GM12878 (cell line): ENCODE results near the gene ELP2. TPM values are rescaled to one million over a fixed set of nuclear protein-coding genes. Genes with fewer than 3 reads are reported as not detected.

ENCODE experiments used
- ATAC-seq: fragments of 200-7000 bp; cut with Tn5 transposase; 3 replicates; pipeline ENCODE4 v1.9.1; 2020; ENCODE audit warnings: mild to moderate bottlenecking, moderate library complexity
- BruUV-seq: library from RNA; stranded (reverse); fragments of 400-500 nt; replicated peaks from 2 replicates; lab custom pipeline; 2021; lab: Mats Ljungman, UMichigan
- CTCF ChIA-PET: fragments of 300-600 bp; sonication (Branson Sonifier 250); formaldehyde crosslinking; extraction: SDS; loops from one replicate; lab custom pipeline; 2021; ENCODE audit warnings: inconsistent platforms; lab: Yijun Ruan, JAX
- POLR2A ChIA-PET: fragments of 350-600 bp; formaldehyde crosslinking; extraction: SDS; loops from one replicate; lab custom pipeline; 2021; ENCODE audit warnings: inconsistent platforms; lab: Charles Lee
- RAD21 ChIA-PET: fragments of 300-600 bp; sonication (Branson Sonifier 250); formaldehyde crosslinking; loops from one replicate; lab custom pipeline; 2023; ENCODE audit warnings: antibody characterized with exemption; ENCODE audit not compliant: unreplicated experiment; lab: Charles Lee
- SMC1A ChIA-PET: fragments of 300-600 bp; sonication (Branson Sonifier 250); formaldehyde crosslinking; loops from one replicate; lab custom pipeline; 2023; ENCODE audit not compliant: unreplicated experiment, uncharacterized antibody; lab: Charles Lee
- DNase-seq: peaks from one replicate; pipeline ENCODE4 v3.0.0-alpha.2; 2011; ENCODE audit warnings: low read depth, low spot score
- FAIRE-seq: peaks from 3 replicates; lab custom pipeline; 2011; peaks lifted over from hg19 to GRCh38; lab: Jason Lieb, UNC
- H2AFZ ChIP-seq: 2 replicates; pipeline ENCODE4 v1.6.0; 2011; ENCODE audit warnings: low read depth, low read length, control low read depth; ENCODE audit not compliant: control insufficient read depth
- H3K27ac ChIP-seq: 2 replicates; pipeline ENCODE4 v1.5.1; 2011; ENCODE audit warnings: control low read depth; ENCODE audit not compliant: control insufficient read depth, insufficient read depth
- H3K27me3 ChIP-seq, 2 experiments: replicated peaks in 1 of 2; 2 replicates each; pipeline versions ENCODE4 v1.6.0 to v1.6.1; 2011; ENCODE audit warnings: low read length in 1 of 2; ENCODE audit not compliant: control insufficient read depth in 2 of 2, insufficient read depth in 2 of 2
- H3K36me3 ChIP-seq, 2 experiments: 2 replicates each; pipeline ENCODE4 v1.5.1; 2011; ENCODE audit warnings: low read length in 1 of 2; ENCODE audit not compliant: control insufficient read depth in 2 of 2, insufficient read depth in 2 of 2
- H3K4me1 ChIP-seq: 2 replicates; pipeline ENCODE4 v1.6.1; 2011; ENCODE audit warnings: mild to moderate bottlenecking, low read length, moderate library complexity, mixed read lengths; ENCODE audit not compliant: control insufficient read depth, insufficient read depth
- H3K4me2 ChIP-seq: 2 replicates; pipeline ENCODE4 v1.6.0; 2011; ENCODE audit warnings: control low read depth; ENCODE audit not compliant: control insufficient read depth, insufficient read depth
- H3K4me3 ChIP-seq: fragments of 200-600 bp; sonication (generic); 2 replicates; pipeline ENCODE4 v1.5.1; 2016
- H3K79me2 ChIP-seq: 2 replicates; pipeline ENCODE4 v1.6.0; 2011; ENCODE audit warnings: low read length; ENCODE audit not compliant: control insufficient read depth, insufficient read depth
- H3K9ac ChIP-seq: 2 replicates; pipeline ENCODE4 v1.8.0; 2011; ENCODE audit warnings: low read length, control low read depth, mixed read lengths; ENCODE audit not compliant: control insufficient read depth, insufficient read depth
- H3K9me3 ChIP-seq: replicated peaks from 3 replicates; pipeline ENCODE4 v1.5.1; 2011; ENCODE audit warnings: mild to moderate bottlenecking, low read length; ENCODE audit not compliant: control insufficient read depth, insufficient read depth
- H4K20me1 ChIP-seq: 2 replicates; pipeline ENCODE4 v1.6.0; 2011; ENCODE audit not compliant: control insufficient read depth, insufficient read depth
- BACH1 ChIP-seq: fragments of 450-650 bp; IDR thresholded peaks from 2 replicates; pipeline ENCODE4 v1.6.1; 2017; ENCODE audit warnings: mild to moderate bottlenecking, borderline replicate concordance
- BHLHE40 ChIP-seq, 2 experiments: fragments of 450-650 bp in 1 of 2; IDR thresholded peaks; 2 replicates each; pipeline ENCODE4 v1.6.1; 2011 to 2017; ENCODE audit warnings: low read depth in 2 of 2, borderline replicate concordance in 1 of 2, improper control_type of control experiment in 1 of 2, low read length in 1 of 2, mild to moderate bottlenecking in 1 of 2
- CREB1 ChIP-seq: IDR thresholded peaks from 2 replicates; pipeline ENCODE4 v1.6.1; 2012; ENCODE audit warnings: low read depth, mild to moderate bottlenecking, inconsistent platforms
- FOXM1 ChIP-seq: IDR thresholded peaks from 2 replicates; pipeline ENCODE4 v1.6.1; 2012; ENCODE audit warnings: low read depth, mild to moderate bottlenecking, inconsistent platforms, low read length, moderate library complexity
- KAT2A ChIP-seq: conservative IDR thresholded peaks from 2 replicates; pipeline ENCODE4 v1.6.1; 2011; ENCODE audit warnings: low read depth, low read length; ENCODE audit not compliant: control insufficient read depth
- NR2F1 ChIP-seq: fragments of 450-650 bp; conservative IDR thresholded peaks from 2 replicates; pipeline ENCODE4 v1.6.1; 2017; ENCODE audit warnings: mild to moderate bottlenecking
- PAX5 ChIP-seq: IDR thresholded peaks from 2 replicates; pipeline ENCODE4 v1.6.1; 2011; ENCODE audit warnings: low read depth, low read length, borderline replicate concordance
- SMARCA5 ChIP-seq: fragments of 450-650 bp; IDR thresholded peaks from 2 replicates; pipeline ENCODE4 v1.6.1; 2017; ENCODE audit warnings: mild to moderate bottlenecking
- SUPT20H ChIP-seq: IDR thresholded peaks from 2 replicates; pipeline ENCODE4 v1.6.1; 2011; ENCODE audit warnings: low read depth, mild to moderate bottlenecking, low read length, moderate library complexity, borderline replicate concordance; ENCODE audit not compliant: control insufficient read depth
- TAF1 ChIP-seq: IDR thresholded peaks from 2 replicates; pipeline ENCODE4 v1.6.1; 2011; ENCODE audit warnings: mild to moderate bottlenecking, low read depth, low read length, borderline replicate concordance
- ZNF24 ChIP-seq: fragments of 450-650 bp; IDR thresholded peaks from 2 replicates; pipeline ENCODE4 v1.6.1; 2017; ENCODE audit warnings: antibody characterized with exemption, mild to moderate bottlenecking
- ZNF274 ChIP-seq: IDR thresholded peaks from one replicate; pipeline ENCODE4 v1.8.0; 2011; ENCODE audit not compliant: insufficient read length, insufficient read depth
- WGBS: methylation state at CpG from one replicate; pipeline ENCODE4 v1.1.6; 2016; ENCODE audit warnings: low lambda C conversion rate; ENCODE audit not compliant: insufficient replicate concordance, insufficient coverage; ENCODE audit errors: missing lambda C conversion rate; 5-methylcytosine and 5-hydroxymethylcytosine counted together
- in situ Hi-C: fragments of 300-500 bp; cut with MboI; formaldehyde crosslinking; loops from 9 replicates; pipeline ENCODE4 v1.14.3; 2018; ENCODE audit warnings: mixed read lengths
- intact Hi-C: fragments of 100-400 bp; cut with micrococcal nuclease; formaldehyde crosslinking; loops from one replicate; pipeline ENCODE4 v1.14.2; 2022; ENCODE audit not compliant: unreplicated experiment
- polyA plus RNA-seq, 11 experiments: library from polyadenylated mRNA; depleted of rRNA in 4 of 11; unstranded in 6 of 11; stranded (reverse) in 5 of 11; fragments of >200 nt; fragmentation: Nextera tagmentation in 4 of 11; fragmentation: Illumina TruSeq in 1 of 11; extraction: Ambion mirVana in 4 of 11; extraction: Trizol in 1 of 11; gene quantifications; 1 replicate in 1 of 11; 2 replicates in 10 of 11; pipeline versions ENCODE4 v1.2.1 to v1.2.3, GENCODE V29; 2011 to 2016; ENCODE audit warnings: inconsistent platforms in 2 of 11, missing spikeins in 2 of 11, low read depth in 1 of 11
- total RNA-seq, 4 experiments: library from RNA; depleted of rRNA in 3 of 4; stranded (reverse); fragments of >200 nt in 3 of 4; fragmentation: Illumina TruSeq in 1 of 4; extraction: Trizol in 1 of 4; gene quantifications; 2 replicates each; pipeline versions ENCODE4 v1.2.1 to v1.2.3, GENCODE V29; 2013 to 2021
- TF ChIP-seq, protein P1 (sequence below): IDR thresholded peaks from 2 replicates; pipeline ENCODE4 v1.6.1; 2012; ENCODE audit warnings: mild to moderate bottlenecking, low read depth, low read length
- TF ChIP-seq, protein P2 (sequence below): fragments of 450-650 bp; IDR thresholded peaks from 2 replicates; pipeline ENCODE4 v1.6.1; 2016; ENCODE audit warnings: mild to moderate bottlenecking
- TF ChIP-seq, protein P3 (sequence below): fragments of 450-650 bp; IDR thresholded peaks from 2 replicates; pipeline ENCODE4 v1.6.1; 2017; ENCODE audit warnings: mild to moderate bottlenecking
- TF ChIP-seq, protein P4 (sequence below): IDR thresholded peaks from 2 replicates; pipeline ENCODE4 v1.6.1; 2011; ENCODE audit warnings: mild to moderate bottlenecking, low read depth, low read length, moderate library complexity; ENCODE audit not compliant: insufficient replicate concordance

Gene ELP2
- total and polyA plus RNA-seq, 10 of the 15 experiments (the other 5 are each of a cell fraction or from before 2014, with no cell fraction given): 56.9 to 134 (median 88.5) TPM

DNA sequence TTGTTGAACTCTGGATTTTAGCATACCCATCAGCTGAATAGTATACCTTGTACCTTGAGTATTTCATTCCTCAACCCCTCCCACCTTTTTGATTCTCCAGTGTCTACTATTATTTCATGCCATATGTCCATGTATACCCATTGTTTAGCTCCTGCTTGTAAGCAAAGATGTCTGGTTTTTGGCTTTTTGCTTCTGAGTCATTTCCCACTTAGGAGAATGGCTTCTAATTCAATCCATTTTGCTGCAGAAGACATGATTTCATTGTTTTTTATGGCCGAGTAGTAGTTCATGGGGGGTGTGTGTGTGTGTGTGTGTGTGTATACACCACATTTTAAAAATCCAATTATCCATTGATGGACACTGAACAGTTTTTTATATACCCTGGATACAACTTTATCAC is 33.3 kb downstream of the ELP2 start:
- SMC1A ChIA-PET: interaction anchor here (0.8 to 1.3 kb wide), 2 partner anchors 29 to 122 kb away, joined by 3 read pairs; no protein-coding TSS in a partner anchor
- CTCF ChIA-PET: interaction anchor here (1.9 kb wide), 1 partner anchor 122 kb away, joined by 8 read pairs; no protein-coding TSS in a partner anchor
- DNase-seq (no peak), FAIRE-seq (no peak)
- no peak overlapping the region for H3K27ac ChIP-seq
- no peak overlapping the region for H3K4me2 ChIP-seq
- H3K9me3 ChIP-seq: no peaks in the 10 kb centered on the region
- TF ChIP-seq ZNF24 (no peak), PAX5 (no peak), NR2F1 (no peak), ZNF274 (no peak), SMARCA5 (no peak), BACH1 (no peak), BHLHE40 (IDR thresholded peaks at IDR 0.05; ENCODE audit: borderline replicate concordance in 1 of 2, low read depth in 2 of 2, low read length in 1 of 2) (no peak), CREB1 (no peak), TAF1 (no peak), SUPT20H (no peak), KAT2A (no peak), FOXM1 (no peak)
- TF ChIP-seq, protein P1, sequence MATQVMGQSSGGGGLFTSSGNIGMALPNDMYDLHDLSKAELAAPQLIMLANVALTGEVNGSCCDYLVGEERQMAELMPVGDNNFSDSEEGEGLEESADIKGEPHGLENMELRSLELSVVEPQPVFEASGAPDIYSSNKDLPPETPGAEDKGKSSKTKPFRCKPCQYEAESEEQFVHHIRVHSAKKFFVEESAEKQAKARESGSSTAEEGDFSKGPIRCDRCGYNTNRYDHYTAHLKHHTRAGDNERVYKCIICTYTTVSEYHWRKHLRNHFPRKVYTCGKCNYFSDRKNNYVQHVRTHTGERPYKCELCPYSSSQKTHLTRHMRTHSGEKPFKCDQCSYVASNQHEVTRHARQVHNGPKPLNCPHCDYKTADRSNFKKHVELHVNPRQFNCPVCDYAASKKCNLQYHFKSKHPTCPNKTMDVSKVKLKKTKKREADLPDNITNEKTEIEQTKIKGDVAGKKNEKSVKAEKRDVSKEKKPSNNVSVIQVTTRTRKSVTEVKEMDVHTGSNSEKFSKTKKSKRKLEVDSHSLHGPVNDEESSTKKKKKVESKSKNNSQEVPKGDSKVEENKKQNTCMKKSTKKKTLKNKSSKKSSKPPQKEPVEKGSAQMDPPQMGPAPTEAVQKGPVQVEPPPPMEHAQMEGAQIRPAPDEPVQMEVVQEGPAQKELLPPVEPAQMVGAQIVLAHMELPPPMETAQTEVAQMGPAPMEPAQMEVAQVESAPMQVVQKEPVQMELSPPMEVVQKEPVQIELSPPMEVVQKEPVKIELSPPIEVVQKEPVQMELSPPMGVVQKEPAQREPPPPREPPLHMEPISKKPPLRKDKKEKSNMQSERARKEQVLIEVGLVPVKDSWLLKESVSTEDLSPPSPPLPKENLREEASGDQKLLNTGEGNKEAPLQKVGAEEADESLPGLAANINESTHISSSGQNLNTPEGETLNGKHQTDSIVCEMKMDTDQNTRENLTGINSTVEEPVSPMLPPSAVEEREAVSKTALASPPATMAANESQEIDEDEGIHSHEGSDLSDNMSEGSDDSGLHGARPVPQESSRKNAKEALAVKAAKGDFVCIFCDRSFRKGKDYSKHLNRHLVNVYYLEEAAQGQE: no peak
- TF ChIP-seq, protein P2, sequence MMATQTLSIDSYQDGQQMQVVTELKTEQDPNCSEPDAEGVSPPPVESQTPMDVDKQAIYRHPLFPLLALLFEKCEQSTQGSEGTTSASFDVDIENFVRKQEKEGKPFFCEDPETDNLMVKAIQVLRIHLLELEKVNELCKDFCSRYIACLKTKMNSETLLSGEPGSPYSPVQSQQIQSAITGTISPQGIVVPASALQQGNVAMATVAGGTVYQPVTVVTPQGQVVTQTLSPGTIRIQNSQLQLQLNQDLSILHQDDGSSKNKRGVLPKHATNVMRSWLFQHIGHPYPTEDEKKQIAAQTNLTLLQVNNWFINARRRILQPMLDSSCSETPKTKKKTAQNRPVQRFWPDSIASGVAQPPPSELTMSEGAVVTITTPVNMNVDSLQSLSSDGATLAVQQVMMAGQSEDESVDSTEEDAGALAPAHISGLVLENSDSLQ: no peak
- TF ChIP-seq, protein P3, sequence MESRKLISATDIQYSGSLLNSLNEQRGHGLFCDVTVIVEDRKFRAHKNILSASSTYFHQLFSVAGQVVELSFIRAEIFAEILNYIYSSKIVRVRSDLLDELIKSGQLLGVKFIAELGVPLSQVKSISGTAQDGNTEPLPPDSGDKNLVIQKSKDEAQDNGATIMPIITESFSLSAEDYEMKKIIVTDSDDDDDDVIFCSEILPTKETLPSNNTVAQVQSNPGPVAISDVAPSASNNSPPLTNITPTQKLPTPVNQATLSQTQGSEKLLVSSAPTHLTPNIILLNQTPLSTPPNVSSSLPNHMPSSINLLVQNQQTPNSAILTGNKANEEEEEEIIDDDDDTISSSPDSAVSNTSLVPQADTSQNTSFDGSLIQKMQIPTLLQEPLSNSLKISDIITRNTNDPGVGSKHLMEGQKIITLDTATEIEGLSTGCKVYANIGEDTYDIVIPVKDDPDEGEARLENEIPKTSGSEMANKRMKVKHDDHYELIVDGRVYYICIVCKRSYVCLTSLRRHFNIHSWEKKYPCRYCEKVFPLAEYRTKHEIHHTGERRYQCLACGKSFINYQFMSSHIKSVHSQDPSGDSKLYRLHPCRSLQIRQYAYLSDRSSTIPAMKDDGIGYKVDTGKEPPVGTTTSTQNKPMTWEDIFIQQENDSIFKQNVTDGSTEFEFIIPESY: no peak
- TF ChIP-seq, protein P4, sequence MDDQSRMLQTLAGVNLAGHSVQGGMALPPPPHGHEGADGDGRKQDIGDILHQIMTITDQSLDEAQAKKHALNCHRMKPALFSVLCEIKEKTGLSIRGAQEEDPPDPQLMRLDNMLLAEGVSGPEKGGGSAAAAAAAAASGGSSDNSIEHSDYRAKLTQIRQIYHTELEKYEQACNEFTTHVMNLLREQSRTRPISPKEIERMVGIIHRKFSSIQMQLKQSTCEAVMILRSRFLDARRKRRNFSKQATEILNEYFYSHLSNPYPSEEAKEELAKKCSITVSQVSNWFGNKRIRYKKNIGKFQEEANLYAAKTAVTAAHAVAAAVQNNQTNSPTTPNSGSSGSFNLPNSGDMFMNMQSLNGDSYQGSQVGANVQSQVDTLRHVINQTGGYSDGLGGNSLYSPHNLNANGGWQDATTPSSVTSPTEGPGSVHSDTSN: no peak
- TF ChIP-seq, all 136 proteins: peak for 0
- Histone ChIP-seq H3K4me3 (no peak overlapping the region), H3K36me3 (peaks cover 12 to 28% of the 10 kb centered on the region in 2 experiments), H2AFZ (no peak overlapping the region), H3K4me1 (no peaks in the 10 kb centered on the region), H3K79me2 (no peaks in the 10 kb centered on the region), H3K9ac (no peak overlapping the region), H3K27me3 (no peaks in the 10 kb centered on the region), H4K20me1 (no peaks in the 10 kb centered on the region)
- intact Hi-C loops: no loop called here
- no peak for ATAC-seq
- no TSS peak for BruUV-seq
- ChIA-PET RAD21 (no interaction called here), POLR2A (no interaction called here)
- 100% methylated on average over 1 of the region's 1 CpG for WGBS
- in situ Hi-C loops: no loop called here
